ENCODE measurements around the gene SUPT5H. TPM values are rescaled to one million over a fixed set of nuclear protein-coding genes. Genes with fewer than 3 reads are reported as not detected.

Gene SUPT5H
- 121 TPM for total RNA-seq

DNA sequence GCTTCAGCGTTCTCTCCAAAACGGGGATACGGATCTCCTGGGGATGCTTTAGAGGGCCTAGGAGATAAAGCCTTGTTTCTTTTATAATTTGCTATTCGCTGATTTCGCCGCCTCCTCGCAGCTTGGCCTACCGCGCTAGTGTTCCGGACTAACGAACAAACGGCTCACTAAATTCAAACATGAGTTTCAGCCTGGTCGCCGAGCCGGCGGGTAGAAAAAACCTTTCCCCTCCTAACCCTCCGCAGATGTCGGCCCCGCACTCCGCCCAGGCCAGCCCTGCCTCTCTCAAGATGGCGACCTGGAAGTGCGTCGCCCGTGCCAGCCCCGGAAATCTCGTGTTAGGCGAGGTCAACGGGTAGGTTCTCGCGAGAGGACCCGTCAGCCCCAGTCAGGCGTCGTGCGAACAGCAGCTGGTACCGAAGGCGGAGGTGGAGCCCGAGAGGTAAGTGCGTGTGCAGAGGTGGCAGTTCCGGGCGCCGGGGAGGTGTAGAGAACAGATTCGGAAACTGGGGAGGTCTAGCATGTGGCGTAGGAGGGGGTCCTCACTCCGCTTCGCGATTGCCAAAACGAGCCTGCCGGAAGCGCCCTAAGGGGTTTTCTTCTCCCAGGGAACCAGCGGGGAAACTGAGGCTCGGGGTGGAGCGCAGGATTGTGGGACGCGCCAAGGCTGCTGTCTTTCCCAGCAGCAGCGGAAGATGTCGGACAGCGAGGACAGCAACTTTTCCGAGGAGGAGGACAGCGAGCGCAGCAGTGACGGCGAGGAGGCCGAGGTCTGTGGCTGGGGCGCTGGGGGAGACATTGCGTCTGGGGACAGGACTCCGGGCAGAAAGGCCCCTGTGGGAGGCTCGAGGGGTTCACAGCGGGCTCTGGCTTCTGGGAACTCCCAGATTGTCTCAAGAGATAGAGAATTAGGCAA lies at the start of gene SUPT5H:
TSS of gene SUPT5H (plus strand) at position 387 of the 916 bp plus-strand sequence. CDS start at position 696, 309 bp downstream.
- DNase-seq (ENCODE audit: low spot score): peak; percentile 98

DNA sequence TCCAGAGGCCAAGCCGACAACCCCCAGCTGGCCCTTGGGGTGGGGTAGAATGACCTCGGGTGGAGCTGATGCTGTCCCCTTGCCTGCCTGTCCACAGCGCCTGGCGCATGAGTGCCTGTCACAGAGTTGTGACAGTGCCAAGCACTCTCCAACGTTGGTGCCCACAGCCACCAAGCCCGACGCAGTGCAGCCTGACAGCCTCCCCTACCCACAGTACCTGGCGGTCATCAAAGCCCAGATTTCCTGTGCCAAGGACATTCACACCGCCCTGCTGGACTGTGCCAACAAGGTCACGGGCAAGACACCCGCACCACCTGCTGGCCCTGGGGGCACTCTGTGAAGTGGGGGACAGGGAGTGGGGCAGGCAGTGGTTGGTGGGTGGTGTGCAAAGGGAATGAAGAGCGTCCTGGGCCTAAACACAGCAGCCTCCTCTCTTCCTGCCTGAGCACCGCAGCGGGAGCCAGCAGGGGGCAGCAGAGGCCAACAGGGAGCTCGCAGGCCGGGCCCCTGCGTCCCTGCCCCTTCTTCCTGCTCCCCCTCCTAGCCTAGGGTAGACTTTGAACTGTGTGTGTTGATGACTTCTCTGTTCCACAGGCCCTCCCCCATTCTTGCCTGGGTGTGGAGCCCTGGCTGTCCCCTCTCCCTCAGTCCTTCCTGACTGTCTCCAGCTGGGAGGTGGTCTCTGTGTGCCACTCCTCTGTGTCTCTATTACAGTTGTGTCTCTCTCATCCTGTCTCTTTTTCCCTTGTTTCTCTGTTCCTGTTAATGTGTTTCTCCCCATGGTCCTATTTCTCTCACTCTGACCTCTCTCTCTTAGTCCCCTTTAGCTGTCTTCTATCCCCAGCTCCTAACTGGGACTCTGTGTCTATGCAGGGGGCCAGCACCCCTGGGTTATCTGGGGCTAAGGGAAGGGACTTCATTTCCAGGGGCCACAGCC lies 47.8 kb upstream of the SUPT5H start:
- DNase-seq (ENCODE audit: low spot score): peak; percentile 90

GRCh38 chr19:39398297-39398864 lies 47.0 kb upstream of the SUPT5H start:
- DNase-seq (ENCODE audit: low spot score): peak; percentile 79

DNA sequence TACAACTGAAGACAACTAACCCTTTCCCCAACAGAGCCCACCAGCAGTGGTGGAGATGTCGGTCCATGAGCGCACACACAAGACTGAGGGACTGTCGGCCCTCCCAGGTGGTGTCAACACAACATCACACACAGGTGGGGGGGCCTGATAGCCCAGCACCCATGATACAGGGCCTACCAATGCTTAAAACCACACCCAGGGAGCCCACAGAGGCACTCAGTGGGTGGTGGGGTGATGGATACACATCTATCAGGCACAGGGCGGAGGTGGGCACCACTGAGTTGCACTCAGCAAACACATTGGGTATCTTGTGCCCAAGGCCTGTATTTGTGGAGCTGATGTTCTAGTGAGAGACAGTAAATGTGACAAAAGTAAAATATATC lies 45.7 kb upstream of the SUPT5H start:
- DNase-seq (ENCODE audit: low spot score): no peak

GRCh38 chr19:39400061-39400460 lies 45.3 kb upstream of the SUPT5H start:
- no peak for DNase-seq (ENCODE audit: low spot score)

GRCh38 chr19:39401070-39401548 lies 44.3 kb upstream of the SUPT5H start:
- no peak for DNase-seq (ENCODE audit: low spot score)

DNA sequence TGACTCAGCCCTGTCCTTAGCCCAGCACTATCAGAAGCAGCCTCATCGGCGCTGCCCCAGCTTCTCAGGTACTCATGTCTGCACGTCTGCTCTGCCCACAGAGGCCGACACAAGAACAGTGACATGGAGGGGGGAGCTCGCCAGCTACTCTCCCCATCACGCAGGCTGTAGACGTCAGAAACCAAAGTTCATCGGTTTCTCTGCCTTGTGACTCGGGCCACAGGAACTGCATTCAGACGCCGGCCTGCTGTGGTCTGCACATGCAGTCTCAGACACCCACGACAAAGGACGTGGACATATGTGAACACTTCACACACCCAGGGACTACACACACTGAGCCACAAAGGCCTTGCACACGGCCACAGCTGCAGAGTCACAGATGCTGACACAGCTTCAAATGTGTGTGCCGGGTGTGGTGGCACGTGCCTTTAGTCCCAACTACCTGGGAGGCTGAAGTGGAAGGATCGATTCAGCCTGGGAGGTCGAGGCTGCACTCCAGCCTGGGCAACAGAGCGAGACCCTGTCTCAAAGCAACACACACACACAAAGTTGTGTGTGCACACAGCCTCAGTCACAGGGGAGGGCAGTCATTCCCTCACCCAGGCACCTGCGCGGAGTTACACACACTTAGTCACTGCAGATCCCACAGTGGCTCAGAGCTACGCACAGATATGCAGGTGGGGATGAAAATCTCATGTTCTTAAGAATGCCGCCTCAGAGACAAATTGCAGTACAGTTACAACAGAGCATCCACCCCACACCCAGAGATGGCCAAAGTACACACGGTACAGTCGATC lies 43.6 kb upstream of the SUPT5H start:
- DNase-seq (ENCODE audit: low spot score): peak; percentile 69

GRCh38 chr19:39402346-39403300 lies 42.8 kb upstream of the SUPT5H start:
- DNase-seq (ENCODE audit: low spot score): peak; percentile 96

DNA sequence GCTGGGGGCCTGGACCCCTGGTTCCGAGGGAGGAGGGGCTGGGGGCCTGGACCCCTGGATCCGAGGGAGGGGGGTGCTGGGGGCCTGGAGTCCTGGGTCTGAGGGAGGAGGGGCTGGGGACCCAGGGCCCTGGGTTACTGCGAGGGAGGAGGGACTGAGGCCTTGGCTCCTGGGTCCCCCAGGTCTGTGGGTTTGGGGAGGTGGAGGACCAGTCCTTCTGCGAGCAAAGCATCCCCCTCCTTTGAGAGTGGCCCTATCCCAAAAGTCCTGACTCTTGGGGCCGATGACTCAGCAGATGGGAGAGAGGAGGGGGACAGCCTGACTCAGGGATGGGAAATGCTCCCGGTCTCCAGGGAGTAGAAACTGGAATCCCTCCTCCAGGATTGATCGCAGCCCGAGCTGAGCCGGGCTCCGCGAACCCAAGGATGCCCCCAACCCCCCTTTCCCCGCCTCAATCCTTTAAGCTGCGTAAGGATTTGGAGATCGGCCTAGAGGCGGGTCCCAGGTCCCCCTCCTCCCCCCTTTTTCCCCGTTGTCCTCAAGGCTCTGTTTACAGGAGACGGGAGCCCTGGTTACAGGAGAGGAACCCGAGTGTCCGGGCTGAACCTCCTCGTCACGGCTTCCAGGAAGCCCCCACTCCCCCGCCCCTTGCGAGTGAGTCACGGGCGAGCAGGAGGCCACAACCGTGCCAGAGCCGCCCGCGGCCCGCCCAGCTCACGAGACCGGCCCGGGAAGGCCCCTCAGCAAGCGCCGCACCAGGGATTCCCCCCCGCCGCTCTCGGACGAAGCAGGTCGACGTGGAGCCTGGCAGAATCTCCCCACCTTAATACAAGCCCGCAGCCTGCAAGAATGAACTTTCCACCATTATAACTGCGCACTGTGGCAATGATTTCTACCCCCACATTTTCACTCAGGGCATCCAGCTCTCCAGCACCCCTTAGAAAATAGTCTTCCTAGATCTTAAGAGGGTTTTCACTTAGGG lies 41.8 kb upstream of the SUPT5H start:
- peak; percentile 99 for DNase-seq (ENCODE audit: low spot score)

DNA sequence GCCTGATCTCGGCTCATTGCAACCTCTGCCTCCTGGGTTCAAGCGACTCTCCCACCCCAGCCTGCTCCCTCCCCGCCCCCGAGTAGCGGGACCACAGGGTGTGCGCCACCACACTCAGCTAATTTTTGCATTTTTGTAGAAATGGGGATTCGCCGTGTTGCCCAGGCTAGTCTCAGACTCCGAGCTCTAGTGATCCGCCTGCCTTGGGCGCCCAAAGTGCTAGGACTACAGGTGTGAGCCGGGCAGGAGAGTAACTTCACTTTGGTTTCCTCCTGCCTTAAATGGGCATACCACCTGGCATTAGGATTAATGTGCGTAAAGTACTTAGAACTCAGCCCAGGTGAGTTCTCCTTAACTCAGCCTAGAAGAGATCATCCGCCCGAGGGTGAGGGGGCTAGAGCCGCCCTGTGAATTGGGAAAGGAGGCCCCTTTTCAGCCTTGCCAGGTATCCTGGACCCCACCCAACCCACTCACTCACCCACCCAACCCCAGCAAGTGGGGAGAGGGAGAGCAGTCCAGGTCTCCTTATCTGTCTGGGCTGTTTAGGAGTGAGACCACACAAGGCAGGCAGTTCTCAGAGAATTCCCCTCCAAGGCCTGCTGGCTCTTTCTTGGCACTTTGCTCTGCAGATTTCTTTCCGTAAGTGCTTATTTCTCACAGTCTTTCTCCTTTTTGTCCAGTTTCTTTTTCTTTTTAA lies 40.0 kb upstream of the SUPT5H start:
- DNase-seq (ENCODE audit: low spot score): no peak

GRCh38 chr19:39405958-39406655 lies 39.3 kb upstream of the SUPT5H start:
- DNase-seq (ENCODE audit: low spot score): no peak

DNA sequence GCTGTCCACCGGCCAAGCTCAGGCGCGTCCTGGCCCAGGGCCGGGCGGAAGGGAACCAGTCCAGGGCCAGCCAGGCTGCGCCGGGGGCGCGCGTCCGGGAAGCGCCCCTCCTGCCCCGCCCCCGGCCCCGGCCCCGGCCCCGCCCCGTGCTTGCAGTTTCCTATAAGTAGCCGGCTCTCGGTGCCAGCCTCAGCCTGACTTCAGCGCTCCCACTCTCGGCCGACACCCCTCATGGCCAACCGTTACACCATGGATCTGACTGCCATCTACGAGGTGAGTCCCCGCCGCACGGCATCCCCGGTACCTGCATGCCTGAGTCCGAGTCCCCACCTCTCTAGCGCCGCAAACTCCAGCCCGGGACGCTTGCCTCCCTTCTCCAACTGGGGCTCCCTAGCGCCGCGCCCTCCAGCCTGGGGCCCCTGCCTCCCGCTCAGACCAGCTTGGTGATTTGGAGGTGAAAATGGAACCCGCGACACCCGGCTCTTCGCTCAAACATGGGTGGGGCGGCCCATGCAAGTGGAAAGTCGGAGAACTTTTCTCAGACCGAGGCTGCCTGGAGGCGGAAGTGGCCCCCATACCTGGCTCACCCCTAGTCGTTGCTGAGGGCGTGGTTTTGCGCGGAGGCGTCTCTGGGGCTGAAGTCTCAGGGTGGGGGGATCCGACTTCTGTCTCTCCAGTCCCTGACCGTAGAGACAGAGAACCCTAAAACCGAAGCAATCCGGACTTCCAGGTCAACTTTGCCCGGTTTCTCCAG lies 38.5 kb upstream of the SUPT5H start, which contains the start of gene ZFP36:
TSS of gene ZFP36 (plus strand) at position 192 of the 754 bp plus-strand sequence. CDS start at position 250, 58 bp downstream.
- peak; percentile 95 for DNase-seq (ENCODE audit: low spot score)

DNA sequence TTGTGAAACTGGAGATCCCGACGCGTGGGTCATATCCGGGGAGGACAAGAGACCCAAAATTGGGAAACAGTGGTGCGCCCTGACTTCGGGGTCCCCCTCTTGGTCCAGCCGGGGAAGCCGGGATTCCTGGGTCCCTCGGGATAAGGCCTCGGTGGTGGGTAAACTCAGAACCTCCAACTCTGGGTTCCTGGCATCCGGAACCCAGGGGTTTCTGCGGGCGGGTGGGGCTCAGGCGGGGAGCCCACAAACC lies 38.0 kb upstream of the SUPT5H start:
- DNase-seq (ENCODE audit: low spot score): peak; percentile 85

DNA sequence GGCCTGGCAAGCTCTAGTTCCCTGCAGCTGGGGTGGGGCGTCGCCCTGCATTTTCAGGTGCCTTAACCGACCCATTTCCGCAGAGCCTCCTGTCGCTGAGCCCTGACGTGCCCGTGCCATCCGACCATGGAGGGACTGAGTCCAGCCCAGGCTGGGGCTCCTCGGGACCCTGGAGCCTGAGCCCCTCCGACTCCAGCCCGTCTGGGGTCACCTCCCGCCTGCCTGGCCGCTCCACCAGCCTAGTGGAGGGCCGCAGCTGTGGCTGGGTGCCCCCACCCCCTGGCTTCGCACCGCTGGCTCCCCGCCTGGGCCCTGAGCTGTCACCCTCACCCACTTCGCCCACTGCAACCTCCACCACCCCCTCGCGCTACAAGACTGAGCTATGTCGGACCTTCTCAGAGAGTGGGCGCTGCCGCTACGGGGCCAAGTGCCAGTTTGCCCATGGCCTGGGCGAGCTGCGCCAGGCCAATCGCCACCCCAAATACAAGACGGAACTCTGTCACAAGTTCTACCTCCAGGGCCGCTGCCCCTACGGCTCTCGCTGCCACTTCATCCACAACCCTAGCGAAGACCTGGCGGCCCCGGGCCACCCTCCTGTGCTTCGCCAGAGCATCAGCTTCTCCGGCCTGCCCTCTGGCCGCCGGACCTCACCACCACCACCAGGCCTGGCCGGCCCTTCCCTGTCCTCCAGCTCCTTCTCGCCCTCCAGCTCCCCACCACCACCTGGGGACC lies 37.6 kb upstream of the SUPT5H start:
- DNase-seq (ENCODE audit: low spot score): peak; percentile 68

DNA sequence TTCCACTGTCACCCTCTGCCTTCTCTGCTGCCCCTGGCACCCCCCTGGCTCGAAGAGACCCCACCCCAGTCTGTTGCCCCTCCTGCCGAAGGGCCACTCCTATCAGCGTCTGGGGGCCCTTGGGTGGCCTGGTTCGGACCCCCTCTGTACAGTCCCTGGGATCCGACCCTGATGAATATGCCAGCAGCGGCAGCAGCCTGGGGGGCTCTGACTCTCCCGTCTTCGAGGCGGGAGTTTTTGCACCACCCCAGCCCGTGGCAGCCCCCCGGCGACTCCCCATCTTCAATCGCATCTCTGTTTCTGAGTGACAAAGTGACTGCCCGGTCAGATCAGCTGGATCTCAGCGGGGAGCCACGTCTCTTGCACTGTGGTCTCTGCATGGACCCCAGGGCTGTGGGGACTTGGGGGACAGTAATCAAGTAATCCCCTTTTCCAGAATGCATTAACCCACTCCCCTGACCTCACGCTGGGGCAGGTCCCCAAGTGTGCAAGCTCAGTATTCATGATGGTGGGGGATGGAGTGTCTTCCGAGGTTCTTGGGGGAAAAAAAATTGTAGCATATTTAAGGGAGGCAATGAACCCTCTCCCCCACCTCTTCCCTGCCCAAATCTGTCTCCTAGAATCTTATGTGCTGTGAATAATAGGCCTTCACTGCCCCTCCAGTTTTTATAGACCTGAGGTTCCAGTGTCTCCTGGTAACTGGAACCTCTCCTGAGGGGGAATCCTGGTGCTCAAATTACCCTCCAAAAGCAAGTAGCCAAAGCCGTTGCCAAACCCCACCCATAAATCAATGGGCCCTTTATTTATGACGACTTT lies 36.8 kb upstream of the SUPT5H start:
- DNase-seq (ENCODE audit: low spot score): no peak

All from ureter (tissue), 1 donor.